ENCODE results near the gene RASD2. TPM values are rescaled to one million over a fixed set of nuclear protein-coding genes. Genes with fewer than 3 reads are reported as not detected.

The RASD2 gene
- total RNA-seq, 2 experiments from 2014 or later, result 0.19 TPM; not detected in 1

DNA sequence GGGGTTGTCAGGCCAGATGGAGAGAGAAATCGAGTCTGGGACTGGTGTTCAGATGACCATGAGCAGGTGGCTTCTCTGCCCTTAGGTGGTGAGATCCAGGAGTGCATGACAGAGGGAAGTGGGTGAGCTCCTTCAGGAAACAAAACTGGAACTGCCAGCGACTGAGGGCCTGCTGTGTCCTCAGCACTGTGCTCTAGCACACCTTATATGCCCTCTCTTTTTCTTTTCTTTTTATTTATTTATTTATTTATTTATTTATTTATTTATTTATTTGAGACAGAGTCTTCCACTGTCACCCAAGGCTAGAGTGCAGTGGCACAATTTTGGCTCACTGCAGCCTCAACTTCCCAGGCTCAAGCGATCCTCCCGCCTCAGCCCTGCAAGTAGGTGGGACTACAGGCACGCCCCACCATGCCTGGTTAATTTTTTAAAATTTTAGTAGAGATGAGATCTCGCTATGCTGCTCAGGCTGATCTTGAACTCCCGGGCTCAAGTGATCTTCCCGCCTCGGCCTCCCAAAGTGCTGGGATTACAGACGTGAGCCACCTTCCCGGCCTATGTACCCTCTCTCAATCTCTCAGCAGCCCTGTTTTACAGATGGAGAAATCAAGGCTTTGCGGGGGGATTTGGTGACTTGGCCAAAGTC lies 14.8 kb upstream of the RASD2 start:
- H3K9me2 ChIP-seq (ENCODE audit: insufficient read depth, low read length), result no peaks in the 10 kb centered on the region
- H2AFZ ChIP-seq (ENCODE audit: low read length), result no peak overlapping the region
- BruUV-seq (replicated peaks), result no TSS peak
- H3K4me1 ChIP-seq (ENCODE audit: insufficient read depth, low read length, poor library complexity, severe bottlenecking), result no peaks in the 10 kb centered on the region
- no peaks in the 10 kb centered on the region for H3K79me2 ChIP-seq (ENCODE audit: insufficient read depth, low read depth, low read length)
- DNase-seq (ENCODE audit: low spot score), result no peak
- no peaks in the 10 kb centered on the region for H4K20me1 ChIP-seq (ENCODE audit: insufficient read depth, low read length)
- CTCF ChIA-PET (ENCODE audit: unreplicated experiment), result interaction anchor here (1.0 kb wide), 1 partner anchor 8 kb away, joined by 5 read pairs; no protein-coding TSS in a partner anchor
- TF ChIP-seq, protein P1, sequence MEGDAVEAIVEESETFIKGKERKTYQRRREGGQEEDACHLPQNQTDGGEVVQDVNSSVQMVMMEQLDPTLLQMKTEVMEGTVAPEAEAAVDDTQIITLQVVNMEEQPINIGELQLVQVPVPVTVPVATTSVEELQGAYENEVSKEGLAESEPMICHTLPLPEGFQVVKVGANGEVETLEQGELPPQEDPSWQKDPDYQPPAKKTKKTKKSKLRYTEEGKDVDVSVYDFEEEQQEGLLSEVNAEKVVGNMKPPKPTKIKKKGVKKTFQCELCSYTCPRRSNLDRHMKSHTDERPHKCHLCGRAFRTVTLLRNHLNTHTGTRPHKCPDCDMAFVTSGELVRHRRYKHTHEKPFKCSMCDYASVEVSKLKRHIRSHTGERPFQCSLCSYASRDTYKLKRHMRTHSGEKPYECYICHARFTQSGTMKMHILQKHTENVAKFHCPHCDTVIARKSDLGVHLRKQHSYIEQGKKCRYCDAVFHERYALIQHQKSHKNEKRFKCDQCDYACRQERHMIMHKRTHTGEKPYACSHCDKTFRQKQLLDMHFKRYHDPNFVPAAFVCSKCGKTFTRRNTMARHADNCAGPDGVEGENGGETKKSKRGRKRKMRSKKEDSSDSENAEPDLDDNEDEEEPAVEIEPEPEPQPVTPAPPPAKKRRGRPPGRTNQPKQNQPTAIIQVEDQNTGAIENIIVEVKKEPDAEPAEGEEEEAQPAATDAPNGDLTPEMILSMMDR (conservative IDR thresholded peaks at IDR 0.05; ENCODE audit: low read length), result no peak
- TF ChIP-seq EZH2phosphoT487 (IDR thresholded peaks at IDR 0.05; ENCODE audit: borderline replicate concordance, low read depth, low read length), result no peak
- POLR2A ChIA-PET, result no interaction called here
- no peak overlapping the region for H3K4me3 ChIP-seq (ENCODE audit: low read depth, low read length, poor library complexity, severe bottlenecking)
- H3K36me3 ChIP-seq (ENCODE audit: insufficient read depth, low read length), result no peaks in the 10 kb centered on the region
- no peak overlapping the region for H3K4me2 ChIP-seq (ENCODE audit: low read length)
- no peaks in the 10 kb centered on the region for H3K9me3 ChIP-seq (ENCODE audit: low read length)
- H3K27ac ChIP-seq (ENCODE audit: low read depth, low read length, poor library complexity, severe bottlenecking), result no peak overlapping the region
- intact Hi-C loops (cut with micrococcal nuclease; ENCODE audit: unreplicated experiment), result no loop called here

DNA sequence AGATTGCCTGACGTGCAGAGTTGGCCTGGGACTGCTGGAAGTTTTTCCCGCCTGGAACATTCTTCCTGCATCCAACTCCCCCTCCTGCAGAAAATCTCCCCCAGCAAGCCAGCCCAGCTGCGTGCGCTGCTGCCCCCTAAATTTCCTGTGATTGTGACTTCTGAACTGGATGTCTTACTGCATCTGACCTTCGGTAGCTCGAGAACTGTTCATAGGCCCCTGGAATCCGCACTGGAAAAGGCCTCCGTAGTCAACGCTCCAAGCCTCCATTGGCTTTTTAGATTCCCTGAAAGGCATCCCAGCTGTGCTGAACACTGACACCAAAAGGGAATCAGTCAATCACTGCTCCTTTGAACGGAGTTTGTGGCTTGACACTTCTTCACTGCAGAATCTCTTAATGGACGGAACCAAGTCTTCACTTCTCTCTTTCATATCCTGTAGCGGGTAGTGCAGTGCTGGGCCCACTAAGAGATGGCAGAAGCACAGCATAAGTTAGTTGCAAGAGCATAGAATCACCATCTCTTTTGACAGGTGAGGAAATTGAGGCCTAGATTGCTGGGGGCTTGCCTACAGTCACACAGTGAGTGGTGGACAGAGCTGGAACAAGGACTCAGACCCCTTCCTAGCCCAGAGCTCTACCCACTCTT lies 14.2 kb upstream of the RASD2 start:
- DNase-seq (ENCODE audit: low spot score), result no peak
- no peak overlapping the region for H3K27ac ChIP-seq (ENCODE audit: low read depth, low read length, poor library complexity, severe bottlenecking)
- TF ChIP-seq EZH2phosphoT487 (IDR thresholded peaks at IDR 0.05; ENCODE audit: borderline replicate concordance, low read depth, low read length), result no peak
- TF ChIP-seq, protein P1 (conservative IDR thresholded peaks at IDR 0.05; ENCODE audit: low read length), result no peak
- no peak overlapping the region for H2AFZ ChIP-seq (ENCODE audit: low read length)
- H3K4me3 ChIP-seq (ENCODE audit: low read depth, low read length, poor library complexity, severe bottlenecking), result no peak overlapping the region
- BruUV-seq (replicated peaks), result no TSS peak
- POLR2A ChIA-PET, result no interaction called here
- H4K20me1 ChIP-seq (ENCODE audit: insufficient read depth, low read length), result no peaks in the 10 kb centered on the region
- CTCF ChIA-PET (ENCODE audit: unreplicated experiment), result no interaction called here
- no peaks in the 10 kb centered on the region for H3K4me1 ChIP-seq (ENCODE audit: insufficient read depth, low read length, poor library complexity, severe bottlenecking)
- intact Hi-C loops (cut with micrococcal nuclease; ENCODE audit: unreplicated experiment), result no loop called here
- no peak overlapping the region for H3K4me2 ChIP-seq (ENCODE audit: low read length)
- H3K9me2 ChIP-seq (ENCODE audit: insufficient read depth, low read length), result no peaks in the 10 kb centered on the region
- no peaks in the 10 kb centered on the region for H3K36me3 ChIP-seq (ENCODE audit: insufficient read depth, low read length)
- no peaks in the 10 kb centered on the region for H3K9me3 ChIP-seq (ENCODE audit: low read length)
- no peaks in the 10 kb centered on the region for H3K79me2 ChIP-seq (ENCODE audit: insufficient read depth, low read depth, low read length)

DNA sequence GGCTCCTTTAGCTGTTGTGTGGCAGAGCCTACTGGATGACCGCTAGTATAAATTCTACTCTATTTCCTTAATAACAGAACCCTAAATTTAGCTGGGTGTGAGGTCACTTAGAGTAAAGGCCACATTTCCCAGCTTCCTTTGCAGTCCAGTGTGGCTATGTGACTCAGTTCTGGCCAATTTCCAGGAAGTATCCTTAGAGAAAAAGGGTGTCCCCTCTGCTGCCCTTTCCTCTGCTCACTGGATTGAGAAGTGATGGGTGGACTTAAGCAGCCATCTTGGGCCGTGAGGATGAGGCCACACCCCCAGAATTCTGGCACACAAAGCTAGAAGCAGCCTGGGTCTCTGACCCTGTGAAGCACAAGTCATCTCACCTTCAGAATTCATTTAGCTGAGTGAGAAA lies 11.7 kb upstream of the RASD2 start:
- H4K20me1 ChIP-seq (ENCODE audit: insufficient read depth, low read length), result no peaks in the 10 kb centered on the region
- H3K9me3 ChIP-seq (ENCODE audit: low read length), result no peaks in the 10 kb centered on the region
- BruUV-seq (replicated peaks), result no TSS peak
- no peaks in the 10 kb centered on the region for H3K9me2 ChIP-seq (ENCODE audit: insufficient read depth, low read length)
- no peak overlapping the region for H3K4me2 ChIP-seq (ENCODE audit: low read length)
- no peak overlapping the region for H3K27ac ChIP-seq (ENCODE audit: low read depth, low read length, poor library complexity, severe bottlenecking)
- H2AFZ ChIP-seq (ENCODE audit: low read length), result no peak overlapping the region
- no peak for DNase-seq (ENCODE audit: low spot score)
- H3K4me3 ChIP-seq (ENCODE audit: low read depth, low read length, poor library complexity, severe bottlenecking), result no peak overlapping the region
- no peaks in the 10 kb centered on the region for H3K4me1 ChIP-seq (ENCODE audit: insufficient read depth, low read length, poor library complexity, severe bottlenecking)
- intact Hi-C loops (cut with micrococcal nuclease; ENCODE audit: unreplicated experiment), result no loop called here
- no peaks in the 10 kb centered on the region for H3K79me2 ChIP-seq (ENCODE audit: insufficient read depth, low read depth, low read length)
- no peaks in the 10 kb centered on the region for H3K36me3 ChIP-seq (ENCODE audit: insufficient read depth, low read length)
- no peak for TF ChIP-seq EZH2phosphoT487 (IDR thresholded peaks at IDR 0.05; ENCODE audit: borderline replicate concordance, low read depth, low read length)
- TF ChIP-seq, protein P1 (conservative IDR thresholded peaks at IDR 0.05; ENCODE audit: low read length), result no peak
- POLR2A ChIA-PET, result no interaction called here
- CTCF ChIA-PET (ENCODE audit: unreplicated experiment), result interaction anchor here (0.5 kb wide), 1 partner anchor 35 kb away, joined by 3 read pairs; no protein-coding TSS in a partner anchor

All from OCI-LY7 (cell line).